Heart left ventricle (tissue), 16 donors: ENCODE measurements around the gene RHOH. TPM values are rescaled to one million over a fixed set of nuclear protein-coding genes. Genes with fewer than 3 reads are reported as not detected.

Source experiments
- ATAC-seq, 4 donors: fragments of 200-7000 bp; cut with Tn5 transposase; one replicate each; pipeline ENCODE4 v1.9.1; 2020 to 2022; ENCODE audit warnings: moderate library complexity in 4 of 4, mild to moderate bottlenecking in 3 of 4, moderate number of reproducible peaks in 1 of 4
- DNase-seq, 5 donors: peaks; one replicate each; pipeline ENCODE4 v3.0.0-alpha.2; 2020
- H3K27ac ChIP-seq, 12 donors: fragments of 200-600 bp; sonication (generic) in 4 of 12; one replicate each; pipeline versions ENCODE4 v1.5.0 to v1.8.0; 2016 to 2022; ENCODE audit warnings: mild to moderate bottlenecking in 2 of 12
- H3K27me3 ChIP-seq, 9 donors: fragments of 200-600 bp; sonication (generic) in 2 of 9; one replicate each; pipeline versions ENCODE4 v1.5.1 to v1.8.0; 2016 to 2022; ENCODE audit warnings: mild to moderate bottlenecking in 3 of 9
- H3K36me3 ChIP-seq, 9 donors: fragments of 200-600 bp; sonication (generic) in 2 of 9; one replicate each; pipeline versions ENCODE4 v1.5.0 to v1.8.0; 2018 to 2022; ENCODE audit warnings: mild to moderate bottlenecking in 2 of 9
- H3K4me1 ChIP-seq, 12 donors: fragments of 200-600 bp; sonication (generic) in 4 of 12; one replicate each; pipeline versions ENCODE4 v1.5.0 to v1.8.0; 2016 to 2022; ENCODE audit warnings: mild to moderate bottlenecking in 3 of 12
- H3K4me3 ChIP-seq, 12 donors: fragments of 200-600 bp; sonication (generic) in 4 of 12; one replicate each; pipeline versions ENCODE4 v1.5.0 to v1.8.0; 2017 to 2022; ENCODE audit warnings: mild to moderate bottlenecking in 9 of 12, moderate library complexity in 4 of 12
- H3K9me3 ChIP-seq, 12 donors: fragments of 200-600 bp; sonication (generic) in 4 of 12; one replicate each; pipeline versions ENCODE4 v1.5.0 to v1.8.0; 2016 to 2022; ENCODE audit warnings: mild to moderate bottlenecking in 1 of 12
- CTCF ChIP-seq, 12 donors: fragments of 200-600 bp; sonication (generic) in 4 of 12; IDR thresholded peaks; one replicate each; pipeline versions ENCODE4 v1.5.0 to v1.8.0; 2018 to 2022; ENCODE audit warnings: antibody characterized with exemption in 12 of 12, mild to moderate bottlenecking in 5 of 12
- POLR2A ChIP-seq, 2 donors: fragments of 450-650 bp; IDR thresholded peaks; one replicate each; pipeline ENCODE4 v1.6.1; 2017; ENCODE audit warnings: antibody characterized with exemption in 2 of 2, mild to moderate bottlenecking in 2 of 2, moderate library complexity in 2 of 2
- WGBS, 4 donors: extraction: QIAGEN DNeasy Blood & Tissue Kit in 2 of 4; methylation state at CpG; one replicate each; pipeline versions ENCODE4 v1.1.5 to v1.1.7; 2013 to 2018; 5-methylcytosine and 5-hydroxymethylcytosine counted together
- intact Hi-C, 10 donors: fragments of 100-400 bp; cut with DNase I; formaldehyde crosslinking; loops; one replicate each; pipeline versions ENCODE4 v1.11.1 to v1.14.2; 2022
- polyA plus RNA-seq, 2 donors: library from polyadenylated mRNA; stranded (reverse); fragments of 200-250 nt; gene quantifications; one replicate each; pipeline ENCODE4 v1.2.3, GENCODE V29; 2013
- total RNA-seq, 9 donors: library from RNA; depleted of rRNA in 2 of 9; stranded (reverse); fragments of >200 nt in 2 of 9; fragmentation: NEBNext Ultra II Directional in 3 of 9; extraction: Animal tissue kit (Norgen Biotek cat#: 25700) in 3 of 9; gene quantifications; one replicate each; pipeline versions ENCODE4 v1.1.0 to v1.2.4, GENCODE V29; 2016 to 2023
- donor health status: ischemic (EF 13 %, LVEDD 7.1; RV severe dilation, severe dysfunction).
- donor health status: healthy with polysubstance abuse.
- donor health status: DM: no; HTN: yes; CAD: no.
- donor health status: DM: no; HTN: no; CAD: no.
- donor health status: ischemic (EF 25% LVEDD 6.9; RV normal size, moderate dysfunction).
- donor health status: ischemic (EF 25% LVEDD 5.7; RV mildly dilated, moderate dysfunction).
- donor health status: healthy.
- donor health status: DM: yes; HTN: yes; CAD: no.
- donor health status: ischemic (EF 35%, LVEDD 5.7; RV mildly dilated, moderate dysfunction).
- donor health status: nonischemic (EF 11% LVEDD 7.7; RV severe dilation, severe dysfunction).
- donor health status: DM: yes; HTN: yes; CAD: no.
- donor health status: PGD.
- donor health status: ischemic (EF 29% LVEDD 5.4; RV normal size, mild dysfunction).
- donor health status: nonischemic (EF 23%, LVEDD 6.1; RV moderate dilation, normal function).

Gene RHOH
- total and polyA plus RNA-seq, 11 donors: 0.30 to 6.6 (median 0.59) TPM; not detected in 5

- ATAC-seq: no peak
- DNase-seq: no peak
- no peak overlapping the region for H3K4me3 ChIP-seq
- TF ChIP-seq CTCF (IDR thresholded peaks at IDR 0.05): no peak
- no peak for TF ChIP-seq POLR2A (IDR thresholded peaks at IDR 0.05)
- H3K36me3 ChIP-seq: no peaks in the 10 kb centered on the region
- no peaks in the 10 kb centered on the region for H3K27me3 ChIP-seq
- H3K27ac ChIP-seq: no peak overlapping the region
- no peaks in the 10 kb centered on the region for H3K4me1 ChIP-seq
- H3K9me3 ChIP-seq: no peaks in the 10 kb centered on the region
- WGBS, 4 donors: 87 to 91% (median 90%) methylated on average over 3 of the region's 3 CpGs
- intact Hi-C loops: no loop called here
Observed at GRCh38 chr4:40275065-40275730, 78.4 kb downstream of the RHOH start.

GRCh38 chr4:40276546-40276945 lies 79.7 kb downstream of the RHOH start:
- Histone ChIP-seq H3K4me3 (no peak overlapping the region), H3K27ac (no peak overlapping the region), H3K27me3 (no peaks in the 10 kb centered on the region), H3K4me1 (no peaks in the 10 kb centered on the region), H3K36me3 (no peaks in the 10 kb centered on the region), H3K9me3 (no peaks in the 10 kb centered on the region)
- intact Hi-C loops: no loop called here
- DNase-seq (no peak), ATAC-seq (no peak)
- WGBS, 4 donors: 83 to 90% (median 87%) methylated on average over 4 of the region's 4 CpGs
- TF ChIP-seq CTCF (IDR thresholded peaks at IDR 0.05): no peak
- TF ChIP-seq POLR2A (IDR thresholded peaks at IDR 0.05): no peak

GRCh38 chr4:40280586-40280985 lies 83.8 kb downstream of the RHOH start:
- intact Hi-C loops: no loop called here
- TF ChIP-seq CTCF (IDR thresholded peaks at IDR 0.05) (no peak), POLR2A (IDR thresholded peaks at IDR 0.05) (no peak)
- H3K4me1 ChIP-seq: no peaks in the 10 kb centered on the region
- ATAC-seq (no peak), DNase-seq (no peak)
- H3K27ac ChIP-seq: no peak overlapping the region
- no peaks in the 10 kb centered on the region for H3K27me3 ChIP-seq
- H3K36me3 ChIP-seq: no peaks in the 10 kb centered on the region
- H3K4me3 ChIP-seq: no peak overlapping the region
- H3K9me3 ChIP-seq: no peaks in the 10 kb centered on the region
- 86 to 94% (median 89%) methylated on average over 2 of the region's 2 CpGs for WGBS, 4 donors

GRCh38 chr4:40281099-40281498 lies 84.3 kb downstream of the RHOH start:
- TF ChIP-seq CTCF (IDR thresholded peaks at IDR 0.05) (no peak), POLR2A (IDR thresholded peaks at IDR 0.05) (no peak)
- ATAC-seq (no peak), DNase-seq (no peak)
- no peak overlapping the region for H3K27ac ChIP-seq
- WGBS, 4 donors: 77 to 90% (median 82%) methylated on average over 3 of the region's 3 CpGs
- H3K4me3 ChIP-seq: no peak overlapping the region
- H3K9me3 ChIP-seq: no peaks in the 10 kb centered on the region
- H3K36me3 ChIP-seq: no peaks in the 10 kb centered on the region
- no peaks in the 10 kb centered on the region for H3K27me3 ChIP-seq
- no peaks in the 10 kb centered on the region for H3K4me1 ChIP-seq
- intact Hi-C loops: no loop called here
